ENCODE measurements around the gene STK26.

DNA sequence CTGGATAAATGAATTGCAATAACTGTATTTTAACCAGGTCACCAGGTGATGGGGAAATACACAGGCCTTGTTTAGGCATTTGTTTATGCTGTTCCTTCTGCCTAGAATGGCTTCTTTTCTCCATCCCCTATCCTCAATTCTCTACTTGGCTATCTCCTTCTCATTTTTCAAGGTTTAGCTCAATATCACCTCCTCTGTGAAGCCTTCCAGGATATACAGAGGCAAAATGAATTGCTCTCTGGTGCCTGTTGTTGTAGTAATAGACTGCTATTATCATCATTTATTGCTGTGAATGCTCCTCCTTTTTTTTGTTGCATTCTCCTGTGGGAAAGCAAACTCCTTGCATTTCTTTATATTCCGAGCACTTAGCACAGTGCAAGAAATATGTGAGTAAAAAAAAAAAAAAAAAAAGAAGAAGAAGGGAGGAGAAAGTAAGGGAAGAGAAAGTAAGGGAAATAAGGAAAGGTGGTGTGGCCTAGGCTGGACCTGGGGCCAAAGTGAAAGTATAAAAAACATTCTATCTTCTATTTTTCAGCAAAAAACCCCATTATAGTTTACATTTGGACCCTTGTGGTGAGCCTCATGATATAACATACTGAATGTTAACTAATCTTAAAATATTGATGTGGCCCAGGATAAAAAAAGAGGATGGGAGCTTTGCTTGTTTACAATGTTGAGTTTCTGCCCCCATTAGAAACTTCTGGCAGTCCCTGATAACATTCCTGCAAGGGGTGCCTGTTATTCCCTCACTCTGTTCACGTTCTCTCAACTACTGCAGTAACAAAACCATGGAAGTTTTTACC, 6.3 kb upstream of the STK26 start:
- TF ChIP-seq, protein P1, sequence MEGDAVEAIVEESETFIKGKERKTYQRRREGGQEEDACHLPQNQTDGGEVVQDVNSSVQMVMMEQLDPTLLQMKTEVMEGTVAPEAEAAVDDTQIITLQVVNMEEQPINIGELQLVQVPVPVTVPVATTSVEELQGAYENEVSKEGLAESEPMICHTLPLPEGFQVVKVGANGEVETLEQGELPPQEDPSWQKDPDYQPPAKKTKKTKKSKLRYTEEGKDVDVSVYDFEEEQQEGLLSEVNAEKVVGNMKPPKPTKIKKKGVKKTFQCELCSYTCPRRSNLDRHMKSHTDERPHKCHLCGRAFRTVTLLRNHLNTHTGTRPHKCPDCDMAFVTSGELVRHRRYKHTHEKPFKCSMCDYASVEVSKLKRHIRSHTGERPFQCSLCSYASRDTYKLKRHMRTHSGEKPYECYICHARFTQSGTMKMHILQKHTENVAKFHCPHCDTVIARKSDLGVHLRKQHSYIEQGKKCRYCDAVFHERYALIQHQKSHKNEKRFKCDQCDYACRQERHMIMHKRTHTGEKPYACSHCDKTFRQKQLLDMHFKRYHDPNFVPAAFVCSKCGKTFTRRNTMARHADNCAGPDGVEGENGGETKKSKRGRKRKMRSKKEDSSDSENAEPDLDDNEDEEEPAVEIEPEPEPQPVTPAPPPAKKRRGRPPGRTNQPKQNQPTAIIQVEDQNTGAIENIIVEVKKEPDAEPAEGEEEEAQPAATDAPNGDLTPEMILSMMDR (IDR thresholded peaks at IDR 0.05) = no peak
- no peak for TF ChIP-seq POLR2A (IDR thresholded peaks at IDR 0.05)

Data from uterus (tissue), 2 donors.